Measurements from ENCODE around the gene ACSM6. TPM values are rescaled to one million over a fixed set of nuclear protein-coding genes. Genes with fewer than 3 reads are reported as not detected.
A peak's percentile ranks its signal among the peaks of the same experiment; 100 is the strongest.
"Not testable (repeated sequence)": the region's sequence is repeated elsewhere in the genome, so short reads cannot be mapped to it uniquely, and the experiment has no call there.

ACSM6 gene
- total RNA-seq, 2 donors from 2014 or later, result not detected

- ATAC-seq, result no peak
- no peak for DNase-seq (ENCODE audit: low spot score in 2 of 2)
- Mint-ChIP-seq H3K27ac (peak overlapping the region; percentile 84 to 93), H3K9me3 (peaks cover 9 to 15% of the 10 kb centered on the region in 2 donors), H3K36me3 (peaks cover 9 to 22% of the 10 kb centered on the region in 2 donors)
Observed at GRCh38 chr10:95235676-95236067, 41.6 kb downstream of the ACSM6 start.

GRCh38 chr10:95236068-95236903, 42.2 kb downstream of the ACSM6 start:
- ATAC-seq, result peak; percentile 78 to 83
- no peak for DNase-seq (ENCODE audit: low spot score in 2 of 2)
- H3K27ac Mint-ChIP-seq, result peak overlapping the region; percentile 84 to 93

GRCh38 chr10:95237376-95238170, 43.5 kb downstream of the ACSM6 start:
- DNase-seq (ENCODE audit: low spot score in 2 of 2), result no peak
- Mint-ChIP-seq H3K27ac (peak overlapping the region; percentile 78 to 84), H3K36me3 (peaks cover 0 to 7% of the 10 kb centered on the region in 2 donors), H3K9me3 (peaks cover 0 to 6% of the 10 kb centered on the region in 2 donors)
- ATAC-seq, result no peak

More at GRCh38 chr10:95236068-95236903, 42.2 kb downstream of the ACSM6 start:
- H3K36me3 Mint-ChIP-seq, result peaks cover 3 to 16% of the 10 kb centered on the region in 2 donors
- peaks cover 3 to 12% of the 10 kb centered on the region in 2 donors for H3K9me3 Mint-ChIP-seq

- not testable (repeated sequence) for ATAC-seq; H3K27ac Mint-ChIP-seq; DNase-seq (ENCODE audit: low spot score in 2 of 2); H3K9me3 Mint-ChIP-seq; H3K36me3 Mint-ChIP-seq
Observed at GRCh38 chr10:95240096-95240495, 46.1 kb downstream of the ACSM6 start.

GRCh38 chr10:95240811-95241210, 46.8 kb downstream of the ACSM6 start:
- no peaks in the 10 kb centered on the region for H3K9me3 Mint-ChIP-seq
- peaks cover 0 to 6% of the 10 kb centered on the region in 2 donors for H3K36me3 Mint-ChIP-seq

GRCh38 chr10:95241533-95241932, 47.5 kb downstream of the ACSM6 start:
- Mint-ChIP-seq H3K9me3 (no peaks in the 10 kb centered on the region), H3K27ac (no peak overlapping the region), H3K36me3 (peaks cover 0 to 6% of the 10 kb centered on the region in 2 donors)
- no peak for ATAC-seq
- no peak for DNase-seq (ENCODE audit: low spot score in 2 of 2)

More at GRCh38 chr10:95240811-95241210, 46.8 kb downstream of the ACSM6 start:
- H3K27ac Mint-ChIP-seq, result no peak overlapping the region
- no peak for ATAC-seq
- DNase-seq (ENCODE audit: low spot score in 2 of 2), result no peak

GRCh38 chr10:95242581-95243317, 48.7 kb downstream of the ACSM6 start:
- DNase-seq (ENCODE audit: low spot score in 2 of 2) (peak in 1 of 2 donors; percentile 47), ATAC-seq (peak; percentile 67 to 72)
- Mint-ChIP-seq H3K36me3 (no peaks in the 10 kb centered on the region), H3K9me3 (no peaks in the 10 kb centered on the region), H3K27ac (no peak overlapping the region)

- Mint-ChIP-seq H3K36me3 (no peaks in the 10 kb centered on the region), H3K27ac (no peak overlapping the region), H3K9me3 (no peaks in the 10 kb centered on the region)
- no peak for DNase-seq (ENCODE audit: low spot score in 2 of 2)
- no peak for ATAC-seq
Observed at GRCh38 chr10:95243318-95243617, 49.2 kb downstream of the ACSM6 start.

- no peaks in the 10 kb centered on the region for H3K9me3 Mint-ChIP-seq
- no peaks in the 10 kb centered on the region for H3K36me3 Mint-ChIP-seq
- ATAC-seq (no peak), DNase-seq (ENCODE audit: low spot score in 2 of 2) (no peak)
- H3K27ac Mint-ChIP-seq, result no peak overlapping the region
Observed at GRCh38 chr10:95244152-95244551, 50.1 kb downstream of the ACSM6 start.

- ATAC-seq (peak; percentile 34 to 76), DNase-seq (ENCODE audit: low spot score in 2 of 2) (no peak)
- Mint-ChIP-seq H3K27ac (no peak overlapping the region), H3K36me3 (no peaks in the 10 kb centered on the region), H3K9me3 (no peaks in the 10 kb centered on the region)
Observed at GRCh38 chr10:95245425-95246055, 51.5 kb downstream of the ACSM6 start.

GRCh38 chr10:95246582-95247051, 52.6 kb downstream of the ACSM6 start:
- H3K9me3 Mint-ChIP-seq, result no peaks in the 10 kb centered on the region
- DNase-seq (ENCODE audit: low spot score in 2 of 2) (peak in 1 of 2 donors; percentile 78), ATAC-seq (peak; percentile 53 to 62)
- no peak overlapping the region for H3K27ac Mint-ChIP-seq
- H3K36me3 Mint-ChIP-seq, result no peaks in the 10 kb centered on the region

GRCh38 chr10:95247200-95247880, 53.3 kb downstream of the ACSM6 start:
- Mint-ChIP-seq H3K36me3 (no peaks in the 10 kb centered on the region), H3K9me3 (no peaks in the 10 kb centered on the region), H3K27ac (no peak overlapping the region)
- ATAC-seq, result no peak
- no peak for DNase-seq (ENCODE audit: low spot score in 2 of 2)

- no peaks in the 10 kb centered on the region for H3K9me3 Mint-ChIP-seq
- ATAC-seq (no peak), DNase-seq (ENCODE audit: low spot score in 2 of 2) (no peak)
Observed at GRCh38 chr10:95247881-95248583, 54.0 kb downstream of the ACSM6 start.

GRCh38 chr10:95248989-95249388, 55.0 kb downstream of the ACSM6 start:
- no peak for DNase-seq (ENCODE audit: low spot score in 2 of 2)
- Mint-ChIP-seq H3K9me3 (no peaks in the 10 kb centered on the region), H3K27ac (no peak overlapping the region), H3K36me3 (no peaks in the 10 kb centered on the region)
- ATAC-seq, result no peak

More at GRCh38 chr10:95247881-95248583, 54.0 kb downstream of the ACSM6 start:
- Mint-ChIP-seq H3K27ac (no peak overlapping the region), H3K36me3 (no peaks in the 10 kb centered on the region)

- Mint-ChIP-seq H3K27ac (no peak overlapping the region), H3K9me3 (no peaks in the 10 kb centered on the region), H3K36me3 (no peaks in the 10 kb centered on the region)
- DNase-seq (ENCODE audit: low spot score in 2 of 2), result no peak
- no peak for ATAC-seq
Observed at GRCh38 chr10:95249467-95249866, 55.4 kb downstream of the ACSM6 start.
